Karpas-422 (cell line): ENCODE results near the gene DNAJC16. TPM values are rescaled to one million over a fixed set of nuclear protein-coding genes. Genes with fewer than 3 reads are reported as not detected.
"Not testable (repeated sequence)": the region's sequence is repeated elsewhere in the genome, so short reads cannot be mapped to it uniquely, and the experiment has no call there.

Experiments
- DNase-seq: peaks from one replicate; pipeline ENCODE4 v3.0.0-alpha.2; 2015
- H2AFZ ChIP-seq: fragments of 200-600 bp; sonication (generic); 2 replicates; pipeline ENCODE4 v1.6.1; 2014; ENCODE audit warnings: antibody characterized with exemption, low read length, mixed read lengths
- H3K27ac ChIP-seq: fragments of 200-600 bp; sonication (generic); 2 replicates; pipeline ENCODE4 v1.5.1; 2014; ENCODE audit warnings: mild to moderate bottlenecking, low read length, moderate library complexity
- H3K27me3 ChIP-seq: fragments of 200-600 bp; sonication (generic); 2 replicates; pipeline ENCODE4 v1.6.1; 2014; ENCODE audit warnings: low read length, mixed read lengths
- H3K36me3 ChIP-seq: fragments of 200-600 bp; sonication (generic); 2 replicates; pipeline ENCODE4 v1.6.1; 2014; ENCODE audit warnings: low read length, mixed read lengths; ENCODE audit not compliant: insufficient read depth
- H3K4me1 ChIP-seq: fragments of 200-600 bp; sonication (generic); 2 replicates; pipeline ENCODE4 v1.6.1; 2014; ENCODE audit warnings: mild to moderate bottlenecking, low read length, mixed read lengths
- H3K4me2 ChIP-seq: fragments of 200-600 bp; sonication (generic); 2 replicates; pipeline ENCODE4 v1.6.1; 2014; ENCODE audit warnings: low read length, low read depth, mild to moderate bottlenecking; ENCODE audit not compliant: poor library complexity, severe bottlenecking
- H3K4me3 ChIP-seq: fragments of 200-600 bp; sonication (generic); 2 replicates; pipeline ENCODE4 v1.5.1; 2014; ENCODE audit warnings: mild to moderate bottlenecking, antibody characterized with exemption, low read length, mixed read lengths
- H3K79me2 ChIP-seq: fragments of 200-600 bp; sonication (generic); 2 replicates; pipeline ENCODE4 v1.6.1; 2014; ENCODE audit warnings: mild to moderate bottlenecking, low read length, mixed read lengths
- H3K9ac ChIP-seq: fragments of 200-600 bp; sonication (generic); 2 replicates; pipeline ENCODE4 v1.6.0; 2014; ENCODE audit warnings: low read length
- H3K9me2 ChIP-seq: fragments of 200-600 bp; sonication (generic), shearing (Covaris generic); replicated peaks from 2 replicates; pipeline ENCODE4 v1.6.0; 2014; ENCODE audit warnings: mild to moderate bottlenecking, low read length, moderate library complexity; ENCODE audit not compliant: insufficient read depth
- H3K9me3 ChIP-seq: fragments of 300-700, 200-600 bp; sonication (generic); 2 replicates; pipeline ENCODE4 v1.6.1; 2014; ENCODE audit warnings: low read length, mixed read lengths
- H4K20me1 ChIP-seq: fragments of 200-600 bp; sonication (generic); 2 replicates; pipeline ENCODE4 v1.6.1; 2014; ENCODE audit warnings: mild to moderate bottlenecking, antibody characterized with exemption, low read length, low read depth; ENCODE audit not compliant: insufficient read depth
- total RNA-seq: library from RNA; depleted of rRNA; stranded (reverse); fragments of >200 nt; shearing (Covaris generic); gene quantifications from 2 replicates; pipeline ENCODE4 v1.2.3, GENCODE V29; 2014; ENCODE audit warnings: low replicate concordance

Gene DNAJC16
- total RNA-seq, 1 experiment from 2014 or later: 31.0 TPM

- H4K20me1 ChIP-seq: no peaks in the 10 kb centered on the region
- no peak for DNase-seq
- no peak overlapping the region for H2AFZ ChIP-seq
- peaks cover 40% of the 10 kb centered on the region for H3K4me1 ChIP-seq
- no peaks in the 10 kb centered on the region for H3K9me3 ChIP-seq
- H3K9ac ChIP-seq: no peak overlapping the region
- peaks cover 45% of the 10 kb centered on the region for H3K79me2 ChIP-seq
- H3K9me2 ChIP-seq: no peaks in the 10 kb centered on the region
- no peaks in the 10 kb centered on the region for H3K27me3 ChIP-seq
- H3K36me3 ChIP-seq: 0 out of 2 replicates have a peak, but pooled peaks cover 10% of the 10 kb centered on the region
- H3K27ac ChIP-seq: no peak overlapping the region
- H3K4me3 ChIP-seq: no peak overlapping the region
- H3K4me2 ChIP-seq: no peak overlapping the region
Observed at GRCh38 chr1:15510611-15511405, 15.8 kb upstream of the DNAJC16 start.

- Histone ChIP-seq H2AFZ (no peak overlapping the region), H3K79me2 (peaks cover 60% of the 10 kb centered on the region), H3K9me2 (no peaks in the 10 kb centered on the region), H3K9me3 (no peaks in the 10 kb centered on the region), H4K20me1 (no peaks in the 10 kb centered on the region), H3K27ac (no peak overlapping the region), H3K9ac (no peak overlapping the region), H3K4me1 (peaks cover 26% of the 10 kb centered on the region), H3K36me3 (peaks cover 28% of the 10 kb centered on the region), H3K27me3 (no peaks in the 10 kb centered on the region), H3K4me2 (no peak overlapping the region), H3K4me3 (no peak overlapping the region)
- DNase-seq: no peak
Observed at GRCh38 chr1:15513192-15513591, 13.5 kb upstream of the DNAJC16 start.

GRCh38 chr1:15513919-15514318 is 12.7 kb upstream of the DNAJC16 start:
- Histone ChIP-seq H3K27me3 (no peaks in the 10 kb centered on the region), H2AFZ (no peak overlapping the region), H3K27ac (no peak overlapping the region), H3K36me3 (peaks cover 28% of the 10 kb centered on the region), H3K9me3 (no peaks in the 10 kb centered on the region), H3K4me2 (no peak overlapping the region), H3K4me1 (peaks cover 20% of the 10 kb centered on the region), H3K9ac (no peak overlapping the region), H4K20me1 (no peaks in the 10 kb centered on the region), H3K4me3 (no peak overlapping the region), H3K79me2 (peaks cover 64% of the 10 kb centered on the region), H3K9me2 (no peaks in the 10 kb centered on the region)
- no peak for DNase-seq

GRCh38 chr1:15514557-15514956 is 12.1 kb upstream of the DNAJC16 start:
- peaks cover 67% of the 10 kb centered on the region for H3K79me2 ChIP-seq
- H3K4me2 ChIP-seq, H3K27ac ChIP-seq, H3K27me3 ChIP-seq, H4K20me1 ChIP-seq, H3K9me2 ChIP-seq, DNase-seq, H3K4me3 ChIP-seq, H3K9me3 ChIP-seq, H2AFZ ChIP-seq, H3K9ac ChIP-seq: not testable (repeated sequence)
- peaks cover 28% of the 10 kb centered on the region for H3K36me3 ChIP-seq
- peaks cover 13% of the 10 kb centered on the region for H3K4me1 ChIP-seq

GRCh38 chr1:15515022-15515663 is 11.5 kb upstream of the DNAJC16 start:
- H3K4me2 ChIP-seq: no peak overlapping the region
- peaks cover 10% of the 10 kb centered on the region for H3K4me1 ChIP-seq
- peak; percentile 50 for DNase-seq
- no peaks in the 10 kb centered on the region for H3K9me3 ChIP-seq
- no peaks in the 10 kb centered on the region for H3K9me2 ChIP-seq
- H2AFZ ChIP-seq: no peak overlapping the region
- H3K9ac ChIP-seq: no peak overlapping the region
- peaks cover 73% of the 10 kb centered on the region for H3K79me2 ChIP-seq
- no peaks in the 10 kb centered on the region for H4K20me1 ChIP-seq
- H3K27me3 ChIP-seq: no peaks in the 10 kb centered on the region
- H3K4me3 ChIP-seq: no peak overlapping the region
- H3K27ac ChIP-seq: peak overlapping the region; percentile 25
- H3K36me3 ChIP-seq: peaks cover 28% of the 10 kb centered on the region

- H3K9me3 ChIP-seq: no peaks in the 10 kb centered on the region
- H3K36me3 ChIP-seq: peaks cover 19% of the 10 kb centered on the region
- H3K79me2 ChIP-seq: peaks cover 73% of the 10 kb centered on the region
Observed at GRCh38 chr1:15519625-15520024, 7.0 kb upstream of the DNAJC16 start.

GRCh38 chr1:15521206-15521906 is 5.3 kb upstream of the DNAJC16 start:
- not testable (repeated sequence) for H3K27ac ChIP-seq, H3K9ac ChIP-seq, H2AFZ ChIP-seq, H3K9me3 ChIP-seq, H4K20me1 ChIP-seq, H3K27me3 ChIP-seq, DNase-seq, H3K9me2 ChIP-seq, H3K4me3 ChIP-seq
- Histone ChIP-seq H3K79me2 (peaks cover 61% of the 10 kb centered on the region), H3K4me2 (peak overlapping the region; percentile 82), H3K36me3 (peaks cover 18% of the 10 kb centered on the region), H3K4me1 (peaks cover 24% of the 10 kb centered on the region)

More at GRCh38 chr1:15519625-15520024, 7.0 kb upstream of the DNAJC16 start:
- H3K9me2 ChIP-seq: no peaks in the 10 kb centered on the region
- H3K27me3 ChIP-seq: no peaks in the 10 kb centered on the region
- H3K4me3 ChIP-seq: no peak overlapping the region
- no peak overlapping the region for H3K4me2 ChIP-seq
- DNase-seq: no peak
- H3K4me1 ChIP-seq: peaks cover 23% of the 10 kb centered on the region
- no peak overlapping the region for H2AFZ ChIP-seq
- H3K27ac ChIP-seq: no peak overlapping the region
- no peaks in the 10 kb centered on the region for H4K20me1 ChIP-seq
- no peak overlapping the region for H3K9ac ChIP-seq

GRCh38 chr1:15522551-15522950 is 4.1 kb upstream of the DNAJC16 start:
- Histone ChIP-seq H3K4me1 (peaks cover 26% of the 10 kb centered on the region), H4K20me1 (no peaks in the 10 kb centered on the region), H3K9ac (peak overlapping the region; percentile 83), H3K79me2 (peaks cover 57% of the 10 kb centered on the region), H3K4me3 (peak overlapping the region; percentile 89), H3K27me3 (no peaks in the 10 kb centered on the region), H3K4me2 (peak overlapping the region; percentile 82), H3K27ac (no peak overlapping the region), H3K36me3 (peaks cover 6% of the 10 kb centered on the region), H3K9me2 (no peaks in the 10 kb centered on the region), H2AFZ (no peak overlapping the region), H3K9me3 (no peaks in the 10 kb centered on the region)
- no peak for DNase-seq
